NB4 (cell line): ENCODE measurements around the gene ITGB7.

ENCODE experiments used
- MYC ChIP-seq: IDR thresholded peaks from 2 replicates; pipeline ENCODE4 v1.6.1; 2011; ENCODE audit warnings: low read depth, low read length
- POLR2A ChIP-seq: IDR thresholded peaks from 2 replicates; pipeline ENCODE4 v1.6.1; 2011; ENCODE audit warnings: mild to moderate bottlenecking; ENCODE audit not compliant: insufficient read length; ENCODE audit errors: extremely low read depth
- TF ChIP-seq, protein P1 (sequence below): IDR thresholded peaks from one replicate; pipeline ENCODE4 v1.5.1; 2012; ENCODE audit warnings: low read depth, low read length
- TF ChIP-seq, protein P2 (sequence below): IDR thresholded peaks from 2 replicates; pipeline ENCODE4 v1.6.1; 2011; ENCODE audit warnings: low read depth, low read length

DNA sequence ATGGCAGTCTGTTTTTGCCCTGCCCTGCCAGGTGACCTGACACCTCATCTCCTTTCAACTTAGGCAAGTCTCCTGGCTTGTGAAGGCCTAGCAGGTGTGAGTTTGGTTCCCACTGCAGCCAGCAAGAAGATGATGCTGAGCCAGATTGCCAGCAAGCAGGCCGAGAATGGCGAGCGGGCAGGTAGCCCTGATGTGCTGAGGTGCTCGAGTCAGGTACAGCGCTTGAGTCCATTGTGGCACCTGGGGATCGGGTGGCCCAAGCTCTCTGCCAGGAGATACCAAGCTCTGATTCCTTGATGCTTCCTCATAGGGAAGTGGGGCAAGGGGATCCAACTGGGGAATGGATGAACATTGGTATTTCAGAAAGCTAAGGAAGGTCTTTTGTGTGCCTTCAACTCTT lies 22.2 kb downstream of the ITGB7 start:
- TF ChIP-seq, protein P1, sequence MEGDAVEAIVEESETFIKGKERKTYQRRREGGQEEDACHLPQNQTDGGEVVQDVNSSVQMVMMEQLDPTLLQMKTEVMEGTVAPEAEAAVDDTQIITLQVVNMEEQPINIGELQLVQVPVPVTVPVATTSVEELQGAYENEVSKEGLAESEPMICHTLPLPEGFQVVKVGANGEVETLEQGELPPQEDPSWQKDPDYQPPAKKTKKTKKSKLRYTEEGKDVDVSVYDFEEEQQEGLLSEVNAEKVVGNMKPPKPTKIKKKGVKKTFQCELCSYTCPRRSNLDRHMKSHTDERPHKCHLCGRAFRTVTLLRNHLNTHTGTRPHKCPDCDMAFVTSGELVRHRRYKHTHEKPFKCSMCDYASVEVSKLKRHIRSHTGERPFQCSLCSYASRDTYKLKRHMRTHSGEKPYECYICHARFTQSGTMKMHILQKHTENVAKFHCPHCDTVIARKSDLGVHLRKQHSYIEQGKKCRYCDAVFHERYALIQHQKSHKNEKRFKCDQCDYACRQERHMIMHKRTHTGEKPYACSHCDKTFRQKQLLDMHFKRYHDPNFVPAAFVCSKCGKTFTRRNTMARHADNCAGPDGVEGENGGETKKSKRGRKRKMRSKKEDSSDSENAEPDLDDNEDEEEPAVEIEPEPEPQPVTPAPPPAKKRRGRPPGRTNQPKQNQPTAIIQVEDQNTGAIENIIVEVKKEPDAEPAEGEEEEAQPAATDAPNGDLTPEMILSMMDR: no peak
- TF ChIP-seq POLR2A: no peak
- TF ChIP-seq, protein P2, sequence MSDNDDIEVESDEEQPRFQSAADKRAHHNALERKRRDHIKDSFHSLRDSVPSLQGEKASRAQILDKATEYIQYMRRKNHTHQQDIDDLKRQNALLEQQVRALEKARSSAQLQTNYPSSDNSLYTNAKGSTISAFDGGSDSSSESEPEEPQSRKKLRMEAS: no peak
- no peak for TF ChIP-seq MYC
